H1 (cell line): ENCODE data around the gene INCENP. TPM values are rescaled to one million over a fixed set of nuclear protein-coding genes. Genes with fewer than 3 reads are reported as not detected.

Experiments
- CHD7 ChIP-seq: fragments of 300-600 bp; sonication (generic); IDR thresholded peaks from 2 replicates; pipeline ENCODE4 v1.7.1; 2012; ENCODE audit warnings: low read length, moderate library complexity, mild to moderate bottlenecking, inconsistent platforms; ENCODE audit not compliant: insufficient replicate concordance
- FOSL1 ChIP-seq: IDR thresholded peaks from 2 replicates; pipeline ENCODE4 v1.6.1; 2011; ENCODE audit warnings: mild to moderate bottlenecking, low read depth, low read length, moderate library complexity; ENCODE audit not compliant: insufficient read depth
- GABPA ChIP-seq: IDR thresholded peaks from 2 replicates; pipeline ENCODE4 v1.6.1; 2011; ENCODE audit warnings: mild to moderate bottlenecking, low read length, moderate library complexity, borderline replicate concordance; ENCODE audit not compliant: insufficient read depth
- RBBP5 ChIP-seq: IDR thresholded peaks from 2 replicates; pipeline ENCODE4 v1.7.1; 2012; ENCODE audit warnings: low read depth, mild to moderate bottlenecking, inconsistent platforms, low read length, moderate library complexity, borderline replicate concordance
- RNF2 ChIP-seq: fragments of 200-900, 300-1000 bp; sonication (generic); IDR thresholded peaks from 2 replicates; pipeline ENCODE4 v1.7.1; 2016; ENCODE audit warnings: borderline replicate concordance, low read depth, mild to moderate bottlenecking, antibody characterized with exemption, low read length; ENCODE audit not compliant: poor library complexity, severe bottlenecking; ENCODE audit errors: missing control alignments
- TCF12 ChIP-seq: IDR thresholded peaks from 2 replicates; pipeline ENCODE4 v1.6.1; 2011; ENCODE audit warnings: low read depth, mild to moderate bottlenecking, low read length
- polyA plus RNA-seq, 7 experiments: library from polyadenylated mRNA; depleted of rRNA in 3 of 7; stranded (reverse) in 5 of 7; unstranded in 2 of 7; fragments of >200 nt in 5 of 7; fragments of 200-250 nt in 2 of 7; gene quantifications; 1 replicate in 5 of 7; 2 replicates in 1 of 7; 4 replicates in 1 of 7; pipeline versions ENCODE4 v1.2.1 to v1.2.3, GENCODE V29; 2011 to 2013; ENCODE audit warnings: missing spikeins in 2 of 7, mixed read lengths in 2 of 7
- total RNA-seq: library from RNA; stranded (reverse); fragmentation: NEBNext Ultra II Directional; extraction: Animal tissue kit (Norgen Biotek cat#: 25700); gene quantifications from 2 replicates; pipeline ENCODE4 v1.2.1, GENCODE V29; 2021
- TF ChIP-seq, protein P1 (sequence below), 3 experiments: IDR thresholded peaks; 1 replicate in 2 of 3; 2 replicates in 1 of 3; pipeline versions ENCODE4 v1.5.1 to v1.6.1; 2011; ENCODE audit warnings: low read length in 3 of 3, mild to moderate bottlenecking in 3 of 3, inconsistent platforms in 2 of 3, low read depth in 1 of 3, moderate library complexity in 1 of 3; ENCODE audit not compliant: insufficient read depth in 1 of 3; ENCODE audit errors: control extremely low read depth in 1 of 3

The INCENP gene
- total and polyA plus RNA-seq, 2 of the 8 experiments (the other 6 are each of a cell fraction or from before 2014, with no cell fraction given), result 25.4 to 132 TPM

- TF ChIP-seq GABPA, result no peak
- TF ChIP-seq CHD7, result no peak
- TF ChIP-seq, protein P1, sequence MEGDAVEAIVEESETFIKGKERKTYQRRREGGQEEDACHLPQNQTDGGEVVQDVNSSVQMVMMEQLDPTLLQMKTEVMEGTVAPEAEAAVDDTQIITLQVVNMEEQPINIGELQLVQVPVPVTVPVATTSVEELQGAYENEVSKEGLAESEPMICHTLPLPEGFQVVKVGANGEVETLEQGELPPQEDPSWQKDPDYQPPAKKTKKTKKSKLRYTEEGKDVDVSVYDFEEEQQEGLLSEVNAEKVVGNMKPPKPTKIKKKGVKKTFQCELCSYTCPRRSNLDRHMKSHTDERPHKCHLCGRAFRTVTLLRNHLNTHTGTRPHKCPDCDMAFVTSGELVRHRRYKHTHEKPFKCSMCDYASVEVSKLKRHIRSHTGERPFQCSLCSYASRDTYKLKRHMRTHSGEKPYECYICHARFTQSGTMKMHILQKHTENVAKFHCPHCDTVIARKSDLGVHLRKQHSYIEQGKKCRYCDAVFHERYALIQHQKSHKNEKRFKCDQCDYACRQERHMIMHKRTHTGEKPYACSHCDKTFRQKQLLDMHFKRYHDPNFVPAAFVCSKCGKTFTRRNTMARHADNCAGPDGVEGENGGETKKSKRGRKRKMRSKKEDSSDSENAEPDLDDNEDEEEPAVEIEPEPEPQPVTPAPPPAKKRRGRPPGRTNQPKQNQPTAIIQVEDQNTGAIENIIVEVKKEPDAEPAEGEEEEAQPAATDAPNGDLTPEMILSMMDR (IDR thresholded peaks at IDR 0.05; ENCODE audit: control extremely low read depth in 1 of 3, insufficient read depth in 1 of 3, low read depth in 1 of 3, low read length in 3 of 3), result no peak
- no peak for TF ChIP-seq TCF12
- TF ChIP-seq RNF2, result no peak
- TF ChIP-seq RBBP5, result no peak
- no peak for TF ChIP-seq FOSL1
- TF ChIP-seq, all 59 proteins: peak for 0
These were observed 9.7 kb downstream of the INCENP start (continued) for GRCh38 chr11:62133328-62134065.
